ENCODE results near the gene SORCS3. TPM values are rescaled to one million over a fixed set of nuclear protein-coding genes. Genes with fewer than 3 reads are reported as not detected.

The SORCS3 gene
- total and polyA plus RNA-seq, 7 experiments from 2014 or later: 0.41 to 4.6 (median 0.61) TPM; not detected in 1

- Mint-ChIP-seq H3K36me3 (peaks cover 0 to 22% (median 18%) of the 10 kb centered on the region in 5 donors), H3K27me3 (no peaks in the 10 kb centered on the region), H3K4me3 (no peak overlapping the region), H3K9me3 (peaks cover 0 to 14% (median 0%) of the 10 kb centered on the region in 11 donors), H3K27ac (no peak overlapping the region), H3K4me1 (peaks cover 0 to 10% (median 0%) of the 10 kb centered on the region in 7 donors)
- intact Hi-C loops (cut with micrococcal nuclease): no loop called here
- Histone ChIP-seq H3K9me3 (ENCODE audit: control insufficient read depth in 2 of 3, low read length in 3 of 3) (no peaks in the 10 kb centered on the region), H3K27ac (ENCODE audit: low read depth, low read length) (no peak overlapping the region), H3K4me3 (ENCODE audit: low read length) (no peak overlapping the region), H3K36me3 (ENCODE audit: control insufficient read depth in 2 of 3, insufficient read depth in 3 of 3, low read length in 3 of 3) (no peaks in the 10 kb centered on the region), H3K4me1 (ENCODE audit: control insufficient read depth in 2 of 2, insufficient read depth in 2 of 2, low read length in 2 of 2) (no peaks in the 10 kb centered on the region), H3K27me3 (ENCODE audit: control insufficient read depth in 2 of 2, insufficient read depth in 2 of 2, low read length in 2 of 2) (no peaks in the 10 kb centered on the region)
- ATAC-seq (no peak), DNase-seq (no peak)
- POLR2A ChIA-PET: no interaction called here
- CTCF ChIA-PET: no interaction called here
Measured at GRCh38 chr10:104988686-104989085, 347.6 kb downstream of the SORCS3 start.

- Histone ChIP-seq H3K9me3 (ENCODE audit: control insufficient read depth in 2 of 3, low read length in 3 of 3) (no peaks in the 10 kb centered on the region), H3K4me3 (ENCODE audit: low read length) (no peak overlapping the region), H3K4me1 (ENCODE audit: control insufficient read depth in 2 of 2, insufficient read depth in 2 of 2, low read length in 2 of 2) (no peaks in the 10 kb centered on the region), H3K36me3 (ENCODE audit: control insufficient read depth in 2 of 3, insufficient read depth in 3 of 3, low read length in 3 of 3) (no peaks in the 10 kb centered on the region), H3K27me3 (ENCODE audit: control insufficient read depth in 2 of 2, insufficient read depth in 2 of 2, low read length in 2 of 2) (no peaks in the 10 kb centered on the region), H3K27ac (ENCODE audit: low read depth, low read length) (no peak overlapping the region)
- ATAC-seq (no peak), DNase-seq (no peak)
- Mint-ChIP-seq H3K4me1 (peaks cover 0 to 8% (median 0%) of the 10 kb centered on the region in 7 donors), H3K9me3 (peaks cover 0 to 14% (median 0%) of the 10 kb centered on the region in 11 donors), H3K36me3 (peaks cover 0 to 22% (median 19%) of the 10 kb centered on the region in 5 donors), H3K27ac (no peak overlapping the region), H3K27me3 (no peaks in the 10 kb centered on the region), H3K4me3 (no peak overlapping the region)
- intact Hi-C loops (cut with micrococcal nuclease): no loop called here
- ChIA-PET POLR2A (no interaction called here), CTCF (interaction anchor here (0.8 kb wide), 1 partner anchor 13 kb away, joined by 3 read pairs; no protein-coding TSS in a partner anchor)
Measured at GRCh38 chr10:104989880-104990279, 348.8 kb downstream of the SORCS3 start.

GRCh38 chr10:104993085-104993484 is 352.0 kb downstream of the SORCS3 start:
- Mint-ChIP-seq H3K27me3 (no peaks in the 10 kb centered on the region), H3K4me3 (no peak overlapping the region), H3K9me3 (peaks cover 0 to 2% (median 0%) of the 10 kb centered on the region in 11 donors), H3K4me1 (peaks cover 0 to 8% (median 0%) of the 10 kb centered on the region in 7 donors), H3K36me3 (peaks cover 0 to 6% (median 0%) of the 10 kb centered on the region in 5 donors), H3K27ac (no peak overlapping the region)
- CTCF ChIA-PET: no interaction called here
- Histone ChIP-seq H3K4me1 (ENCODE audit: control insufficient read depth in 2 of 2, insufficient read depth in 2 of 2, low read length in 2 of 2) (no peaks in the 10 kb centered on the region), H3K4me3 (ENCODE audit: low read length) (no peak overlapping the region), H3K36me3 (ENCODE audit: control insufficient read depth in 2 of 3, insufficient read depth in 3 of 3, low read length in 3 of 3) (no peaks in the 10 kb centered on the region), H3K9me3 (ENCODE audit: control insufficient read depth in 2 of 3, low read length in 3 of 3) (no peaks in the 10 kb centered on the region), H3K27me3 (ENCODE audit: control insufficient read depth in 2 of 2, insufficient read depth in 2 of 2, low read length in 2 of 2) (no peaks in the 10 kb centered on the region), H3K27ac (ENCODE audit: low read depth, low read length) (no peak overlapping the region)
- ATAC-seq: no peak
- intact Hi-C loops (cut with micrococcal nuclease): no loop called here
- POLR2A ChIA-PET: no interaction called here
- no peak for DNase-seq

- no peak overlapping the region for H3K27ac ChIP-seq (ENCODE audit: low read depth, low read length)
- H3K9me3 Mint-ChIP-seq: peaks cover 0 to 6% (median 0%) of the 10 kb centered on the region in 11 donors
- CTCF ChIA-PET: no interaction called here
- no peaks in the 10 kb centered on the region for H3K4me1 ChIP-seq (ENCODE audit: control insufficient read depth in 2 of 2, insufficient read depth in 2 of 2, low read length in 2 of 2)
- H3K27me3 Mint-ChIP-seq: no peaks in the 10 kb centered on the region
- no peak overlapping the region for H3K27ac Mint-ChIP-seq
- H3K36me3 ChIP-seq (ENCODE audit: control insufficient read depth in 2 of 3, insufficient read depth in 3 of 3, low read length in 3 of 3): no peaks in the 10 kb centered on the region
- intact Hi-C loops (cut with micrococcal nuclease): no loop called here
- no peaks in the 10 kb centered on the region for H3K27me3 ChIP-seq (ENCODE audit: control insufficient read depth in 2 of 2, insufficient read depth in 2 of 2, low read length in 2 of 2)
- peaks cover 0 to 12% (median under 1%) of the 10 kb centered on the region in 7 donors for H3K4me1 Mint-ChIP-seq
- no peak overlapping the region for H3K4me3 Mint-ChIP-seq
- ATAC-seq (no peak), DNase-seq (no peak)
- no peaks in the 10 kb centered on the region for H3K9me3 ChIP-seq (ENCODE audit: control insufficient read depth in 2 of 3, low read length in 3 of 3)
- peaks cover 0 to 11% (median 2%) of the 10 kb centered on the region in 5 donors for H3K36me3 Mint-ChIP-seq
- H3K4me3 ChIP-seq (ENCODE audit: low read length): no peak overlapping the region
- POLR2A ChIA-PET: no interaction called here
Measured at GRCh38 chr10:105001269-105001668, 360.2 kb downstream of the SORCS3 start.

- Histone ChIP-seq H3K9me3 (ENCODE audit: control insufficient read depth in 2 of 3, low read length in 3 of 3) (no peaks in the 10 kb centered on the region), H3K4me1 (ENCODE audit: control insufficient read depth in 2 of 2, insufficient read depth in 2 of 2, low read length in 2 of 2) (no peaks in the 10 kb centered on the region), H3K36me3 (ENCODE audit: control insufficient read depth in 2 of 3, insufficient read depth in 3 of 3, low read length in 3 of 3) (no peaks in the 10 kb centered on the region), H3K27me3 (ENCODE audit: control insufficient read depth in 2 of 2, insufficient read depth in 2 of 2, low read length in 2 of 2) (no peaks in the 10 kb centered on the region), H3K27ac (ENCODE audit: low read depth, low read length) (no peak overlapping the region), H3K4me3 (ENCODE audit: low read length) (no peak overlapping the region)
- DNase-seq (no peak), ATAC-seq (no peak)
- Mint-ChIP-seq H3K4me1 (peaks cover 0 to 23% (median 6%) of the 10 kb centered on the region in 7 donors), H3K9me3 (peaks cover 0 to 5% (median 0%) of the 10 kb centered on the region in 11 donors), H3K27me3 (no peaks in the 10 kb centered on the region), H3K4me3 (no peak overlapping the region), H3K27ac (peak overlapping the region in 2 of 9 donors; percentile 11 to 12), H3K36me3 (peaks cover 0 to 24% (median 6%) of the 10 kb centered on the region in 5 donors)
- intact Hi-C loops (cut with micrococcal nuclease): no loop called here
- ChIA-PET POLR2A (no interaction called here), CTCF (no interaction called here)
Measured at GRCh38 chr10:105010411-105011121, 369.5 kb downstream of the SORCS3 start.

GRCh38 chr10:105017116-105017515 is 376.0 kb downstream of the SORCS3 start:
- POLR2A ChIA-PET: no interaction called here
- Mint-ChIP-seq H3K36me3 (peaks cover 0 to 10% (median 0%) of the 10 kb centered on the region in 5 donors), H3K9me3 (peaks cover 0 to 5% (median 1%) of the 10 kb centered on the region in 11 donors), H3K4me1 (peaks cover 4 to 27% (median 10%) of the 10 kb centered on the region in 7 donors), H3K4me3 (no peak overlapping the region), H3K27me3 (no peaks in the 10 kb centered on the region), H3K27ac (no peak overlapping the region)
- peaks cover 0 to 4% of the 10 kb centered on the region in 2 donors for H3K4me1 ChIP-seq (ENCODE audit: control insufficient read depth in 2 of 2, insufficient read depth in 2 of 2, low read length in 2 of 2)
- CTCF ChIA-PET: no interaction called here
- no peaks in the 10 kb centered on the region for H3K9me3 ChIP-seq (ENCODE audit: control insufficient read depth in 2 of 3, low read length in 3 of 3)
- no peak for ATAC-seq
- no peak overlapping the region for H3K27ac ChIP-seq (ENCODE audit: low read depth, low read length)
- intact Hi-C loops (cut with micrococcal nuclease): no loop called here
- H3K4me3 ChIP-seq (ENCODE audit: low read length): no peak overlapping the region
- no peaks in the 10 kb centered on the region for H3K27me3 ChIP-seq (ENCODE audit: control insufficient read depth in 2 of 2, insufficient read depth in 2 of 2, low read length in 2 of 2)
- DNase-seq: no peak
- no peaks in the 10 kb centered on the region for H3K36me3 ChIP-seq (ENCODE audit: control insufficient read depth in 2 of 3, insufficient read depth in 3 of 3, low read length in 3 of 3)

GRCh38 chr10:105017691-105018090 is 376.6 kb downstream of the SORCS3 start:
- ATAC-seq (no peak), DNase-seq (no peak)
- Histone ChIP-seq H3K27me3 (ENCODE audit: control insufficient read depth in 2 of 2, insufficient read depth in 2 of 2, low read length in 2 of 2) (no peaks in the 10 kb centered on the region), H3K4me3 (ENCODE audit: low read length) (no peak overlapping the region), H3K9me3 (ENCODE audit: control insufficient read depth in 2 of 3, low read length in 3 of 3) (no peaks in the 10 kb centered on the region), H3K4me1 (ENCODE audit: control insufficient read depth in 2 of 2, insufficient read depth in 2 of 2, low read length in 2 of 2) (peaks cover 0 to 4% of the 10 kb centered on the region in 2 donors), H3K27ac (ENCODE audit: low read depth, low read length) (no peak overlapping the region), H3K36me3 (ENCODE audit: control insufficient read depth in 2 of 3, insufficient read depth in 3 of 3, low read length in 3 of 3) (no peaks in the 10 kb centered on the region)
- Mint-ChIP-seq H3K9me3 (peaks cover 0 to 5% (median 1%) of the 10 kb centered on the region in 11 donors), H3K36me3 (peaks cover 0 to 6% (median 0%) of the 10 kb centered on the region in 5 donors), H3K27me3 (no peaks in the 10 kb centered on the region), H3K27ac (no peak overlapping the region), H3K4me3 (no peak overlapping the region), H3K4me1 (peaks cover 4 to 27% (median 10%) of the 10 kb centered on the region in 7 donors)
- intact Hi-C loops (cut with micrococcal nuclease): no loop called here
- ChIA-PET POLR2A (no interaction called here), CTCF (no interaction called here)
